Activated naive CD4-positive, alpha-beta T cell treated with anti-CD3 and anti-CD28 coated beads, Interleukin-2, amount 10 ng/mL, durations not matched to agents 7 days and 5 days (primary cell): ENCODE results near the gene SCGB1C1.
A peak's percentile ranks its signal among the peaks of the same experiment; 100 is the strongest.

Source experiments
- CTCF ChIA-PET: fragments of 350-600 bp; sonication (Branson Sonifier 250); formaldehyde crosslinking; loops from one replicate; lab custom pipeline; 2021; ENCODE audit warnings: antibody characterized with exemption; lab: Charles Lee
- DNase-seq: peaks from one replicate; pipeline ENCODE4 v3.0.0-alpha.2; 2020
- H3K27ac Mint-ChIP-seq: one replicate; pipeline ENCODE4 v1.8.0; 2021; ENCODE audit warnings: mild to moderate bottlenecking, moderate library complexity, mixed read lengths
- H3K27me3 Mint-ChIP-seq: one replicate; pipeline ENCODE4 v1.8.0; 2021; ENCODE audit warnings: mild to moderate bottlenecking, mixed read lengths
- H3K36me3 Mint-ChIP-seq: one replicate; pipeline ENCODE4 v1.8.0; 2021; ENCODE audit warnings: mixed read lengths
- H3K4me1 Mint-ChIP-seq: one replicate; pipeline ENCODE4 v1.8.0; 2021; ENCODE audit warnings: mixed read lengths
- H3K4me3 Mint-ChIP-seq: one replicate; pipeline ENCODE4 v1.8.0; 2021; ENCODE audit warnings: mild to moderate bottlenecking, moderate library complexity, mixed read lengths
- H3K9me3 Mint-ChIP-seq: one replicate; pipeline ENCODE4 v1.8.0; 2021; ENCODE audit warnings: mixed read lengths

The SCGB1C1 gene

GRCh38 chr11:200224-201003 is 7.5 kb downstream of the SCGB1C1 start:
- H3K4me1 Mint-ChIP-seq = peaks cover 43% of the 10 kb centered on the region
- H3K27me3 Mint-ChIP-seq = no peaks in the 10 kb centered on the region
- H3K36me3 Mint-ChIP-seq = peaks cover 24% of the 10 kb centered on the region
- CTCF ChIA-PET = interaction anchor here (1.3 kb wide), 1 partner anchor 50 kb away, joined by 3 read pairs; no protein-coding TSS in a partner anchor
- DNase-seq = no peak
- no peaks in the 10 kb centered on the region for H3K9me3 Mint-ChIP-seq
- peak overlapping the region; percentile 7 for H3K27ac Mint-ChIP-seq
- no peak overlapping the region for H3K4me3 Mint-ChIP-seq

DNA sequence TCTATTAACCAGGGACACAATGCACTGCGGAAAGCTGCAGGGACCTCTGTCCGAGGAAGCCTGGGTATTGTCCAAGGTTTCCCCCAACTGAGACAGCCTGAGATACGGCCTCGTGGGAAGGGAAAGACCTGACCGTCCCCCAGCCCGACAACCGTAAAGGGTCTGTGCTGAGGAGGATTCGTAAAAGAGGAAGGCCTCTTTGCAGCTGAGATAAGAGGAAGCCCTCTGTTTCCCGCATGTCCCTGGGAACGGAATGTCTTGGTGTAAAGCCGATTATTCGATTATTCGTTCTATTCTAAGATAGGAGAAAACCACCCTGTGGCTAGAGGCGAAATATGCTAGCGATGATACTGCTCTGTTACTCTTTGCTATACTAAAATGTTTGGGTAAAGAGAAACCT is 9.1 kb downstream of the SCGB1C1 start:
- peaks cover 51% of the 10 kb centered on the region for H3K4me1 Mint-ChIP-seq
- H3K9me3 Mint-ChIP-seq = no peaks in the 10 kb centered on the region
- peaks cover 27% of the 10 kb centered on the region for H3K36me3 Mint-ChIP-seq
- no peak for DNase-seq
- H3K27me3 Mint-ChIP-seq = no peaks in the 10 kb centered on the region
- H3K27ac Mint-ChIP-seq = peak overlapping the region; percentile 81
- peak overlapping the region; percentile 32 for H3K4me3 Mint-ChIP-seq
- CTCF ChIA-PET = no interaction called here

GRCh38 chr11:202490-202889 is 9.6 kb downstream of the SCGB1C1 start:
- peak overlapping the region; percentile 81 for H3K27ac Mint-ChIP-seq
- CTCF ChIA-PET = interaction anchor here (1.3 to 1.4 kb wide), 2 partner anchors 48 to 160 kb away, joined by 3 to 4 read pairs; no protein-coding TSS in a partner anchor
- peak overlapping the region; percentile 32 for H3K4me3 Mint-ChIP-seq
- H3K4me1 Mint-ChIP-seq = peaks cover 51% of the 10 kb centered on the region
- no peaks in the 10 kb centered on the region for H3K9me3 Mint-ChIP-seq
- DNase-seq = peak; percentile 21
- peaks cover 29% of the 10 kb centered on the region for H3K36me3 Mint-ChIP-seq
- peaks cover 4% of the 10 kb centered on the region for H3K27me3 Mint-ChIP-seq

GRCh38 chr11:203056-203944 is 10.4 kb downstream of the SCGB1C1 start:
- peaks cover 51% of the 10 kb centered on the region for H3K4me1 Mint-ChIP-seq
- CTCF ChIA-PET = interaction anchor here (1.3 to 1.4 kb wide), 2 partner anchors 47 to 159 kb away, joined by 3 to 4 read pairs; no protein-coding TSS in a partner anchor
- H3K4me3 Mint-ChIP-seq = no peak overlapping the region
- no peak for DNase-seq
- peak overlapping the region; percentile 64 for H3K27ac Mint-ChIP-seq
- no peaks in the 10 kb centered on the region for H3K9me3 Mint-ChIP-seq
- peaks cover 7% of the 10 kb centered on the region for H3K27me3 Mint-ChIP-seq
- peaks cover 29% of the 10 kb centered on the region for H3K36me3 Mint-ChIP-seq

DNA sequence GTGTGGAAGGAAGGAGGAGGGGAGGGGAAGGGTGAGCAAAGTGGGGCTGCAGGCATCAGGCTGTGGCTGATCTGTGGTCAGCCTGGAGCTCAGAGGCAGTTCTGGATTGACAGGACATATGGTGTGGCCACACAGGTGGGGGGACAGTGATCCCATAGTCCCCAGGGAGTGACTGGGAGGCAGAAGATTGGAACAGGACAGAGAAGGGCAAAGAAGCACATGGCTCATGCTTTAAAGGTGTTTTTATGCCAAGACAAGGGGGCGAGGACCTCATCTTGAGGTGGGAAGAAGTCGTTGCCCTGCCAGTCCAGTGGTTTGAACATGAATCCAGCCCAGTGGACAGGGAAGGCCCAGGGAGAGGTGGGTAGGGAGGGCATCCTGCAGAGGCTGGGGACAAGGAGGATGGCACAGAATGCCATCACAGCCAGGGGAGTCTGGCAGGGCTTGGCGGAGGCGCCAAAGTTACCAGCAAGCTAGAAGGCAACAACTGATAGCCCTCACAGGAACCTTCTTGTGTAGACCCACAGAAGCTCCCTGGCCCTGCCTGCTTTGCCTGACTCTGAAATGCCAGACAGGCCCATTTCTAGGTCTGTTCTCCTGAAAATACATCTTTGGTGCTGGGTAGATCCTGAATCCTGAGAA is 11.2 kb downstream of the SCGB1C1 start:
- peaks cover 52% of the 10 kb centered on the region for H3K4me1 Mint-ChIP-seq
- H3K9me3 Mint-ChIP-seq = no peaks in the 10 kb centered on the region
- peak overlapping the region; percentile 64 for H3K27ac Mint-ChIP-seq
- H3K36me3 Mint-ChIP-seq = peaks cover 29% of the 10 kb centered on the region
- peaks cover 7% of the 10 kb centered on the region for H3K27me3 Mint-ChIP-seq
- CTCF ChIA-PET = interaction anchor here (1.3 kb wide), 1 partner anchor 158 kb away, joined by 4 read pairs; no protein-coding TSS in a partner anchor
- no peak overlapping the region for H3K4me3 Mint-ChIP-seq
- DNase-seq = no peak

GRCh38 chr11:204587-205109 is 11.8 kb downstream of the SCGB1C1 start:
- no peak overlapping the region for H3K4me3 Mint-ChIP-seq
- CTCF ChIA-PET = no interaction called here
- H3K4me1 Mint-ChIP-seq = peaks cover 55% of the 10 kb centered on the region
- H3K9me3 Mint-ChIP-seq = no peaks in the 10 kb centered on the region
- peaks cover 29% of the 10 kb centered on the region for H3K36me3 Mint-ChIP-seq
- H3K27me3 Mint-ChIP-seq = peaks cover 7% of the 10 kb centered on the region
- DNase-seq = no peak
- H3K27ac Mint-ChIP-seq = peak overlapping the region; percentile 49

GRCh38 chr11:205221-206001 is 12.5 kb downstream of the SCGB1C1 start:
- CTCF ChIA-PET = no interaction called here
- peaks cover 33% of the 10 kb centered on the region for H3K36me3 Mint-ChIP-seq
- H3K27ac Mint-ChIP-seq = no peak overlapping the region

DNA sequence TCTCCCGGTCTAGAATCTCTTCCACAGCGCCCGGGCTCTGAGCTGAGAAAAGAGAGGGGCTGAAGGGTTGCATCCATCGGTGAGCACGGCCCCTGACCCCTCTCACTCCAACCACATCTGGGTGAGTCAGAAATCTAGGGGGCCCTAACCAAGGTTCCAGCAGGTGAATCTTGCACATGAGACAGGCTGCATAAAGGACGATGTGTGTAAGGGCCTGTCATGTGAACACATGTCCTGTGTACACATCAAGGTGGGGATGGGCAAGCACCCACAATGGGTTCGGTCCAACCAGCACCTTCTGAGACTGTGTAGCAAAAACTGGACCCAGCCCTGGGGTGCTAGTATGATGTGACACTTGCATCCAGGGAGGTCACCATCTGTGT is 13.1 kb downstream of the SCGB1C1 start:
- H3K9me3 Mint-ChIP-seq = no peaks in the 10 kb centered on the region
- no peak for DNase-seq
- H3K27ac Mint-ChIP-seq = peak overlapping the region; percentile 100

More at GRCh38 chr11:205221-206001, 12.5 kb downstream of the SCGB1C1 start:
- DNase-seq = no peak
- Mint-ChIP-seq H3K27me3 (peaks cover 7% of the 10 kb centered on the region), H3K4me3 (peak overlapping the region; percentile 96), H3K9me3 (no peaks in the 10 kb centered on the region), H3K4me1 (peaks cover 62% of the 10 kb centered on the region)

GRCh38 chr11:206526-207207 is 13.8 kb downstream of the SCGB1C1 start:
- DNase-seq = peak; percentile 50
- H3K9me3 Mint-ChIP-seq = no peaks in the 10 kb centered on the region
- H3K27ac Mint-ChIP-seq = peak overlapping the region; percentile 100
- CTCF ChIA-PET = interaction anchor here (0.8 to 1.8 kb wide), 4 partner anchors 28 to 103 kb away, joined by 3 to 8 read pairs (median 4); partner anchors contain the start of gene PSMD13
- peaks cover 61% of the 10 kb centered on the region for H3K4me1 Mint-ChIP-seq
- H3K36me3 Mint-ChIP-seq = peaks cover 35% of the 10 kb centered on the region
- H3K4me3 Mint-ChIP-seq = peak overlapping the region; percentile 96
- H3K27me3 Mint-ChIP-seq = peaks cover 7% of the 10 kb centered on the region

More for the DNA sequence above, 13.1 kb downstream of the SCGB1C1 start:
- CTCF ChIA-PET = interaction anchor here (1.8 kb wide), 1 partner anchor 44 kb away, joined by 8 read pairs; no protein-coding TSS in a partner anchor
- Mint-ChIP-seq H3K4me1 (peaks cover 64% of the 10 kb centered on the region), H3K36me3 (peaks cover 31% of the 10 kb centered on the region), H3K4me3 (peak overlapping the region; percentile 96), H3K27me3 (peaks cover 7% of the 10 kb centered on the region)

DNA sequence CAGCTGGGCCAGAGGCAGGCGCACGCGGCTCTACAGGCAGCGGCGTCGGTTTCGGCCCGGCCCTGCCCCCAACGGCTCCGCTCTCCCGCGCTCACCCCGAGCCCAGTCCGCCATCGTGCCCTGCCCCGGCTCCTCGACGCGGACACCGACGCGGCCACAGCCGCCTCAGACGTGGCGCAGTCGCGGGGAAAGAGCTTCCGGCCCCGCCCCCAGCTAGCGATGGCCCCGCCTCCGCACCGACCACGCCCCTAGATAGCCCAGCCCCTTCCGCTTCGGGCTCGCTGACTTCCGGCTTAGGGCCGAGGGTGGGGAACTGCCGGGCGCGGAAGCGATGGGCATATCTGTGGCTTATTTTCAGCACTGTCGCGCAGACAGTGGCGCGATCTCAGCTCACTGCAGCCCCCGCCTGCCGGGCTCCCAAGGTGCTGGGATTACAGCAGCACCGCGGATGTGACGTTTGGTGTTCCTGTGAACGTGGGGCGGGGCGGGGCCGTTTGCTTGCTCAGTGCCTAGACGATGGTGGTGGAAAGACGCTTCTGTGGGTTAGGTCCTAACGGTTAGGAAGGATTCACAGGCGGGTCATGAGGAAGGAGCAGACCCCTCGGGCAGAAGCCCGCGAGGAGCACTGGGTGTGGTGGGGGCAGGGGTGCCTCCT is 14.5 kb downstream of the SCGB1C1 start, which contains the start of the genes BET1L and RIC8A:
TSS of gene BET1L (minus strand) at position 192 of the 655 bp plus-strand sequence. CDS start at position 114, 78 bp downstream.
TSS of gene RIC8A (plus strand) at position 501 of the 655 bp plus-strand sequence. CDS start 1,147 bp downstream, outside the sequence.
- peak within 1 kb of the TSS; percentile 100 for H3K27ac Mint-ChIP-seq
- H3K4me3 Mint-ChIP-seq = peak within 1 kb of the TSS; percentile 96
- DNase-seq = peak; percentile 99
- CTCF ChIA-PET = interaction anchor here (0.8 to 1.9 kb wide), 6 partner anchors 9 to 105 kb away, joined by 3 to 8 read pairs (median 4); partner anchors contain the start of gene PSMD13
- H3K36me3 Mint-ChIP-seq = peaks cover 38% of the 10 kb centered on the region
- no peaks in the 10 kb centered on the region for H3K9me3 Mint-ChIP-seq
- peaks cover 54% of the 10 kb centered on the region for H3K4me1 Mint-ChIP-seq
- H3K27me3 Mint-ChIP-seq = peaks cover 7% of the 10 kb centered on the region

GRCh38 chr11:207863-208180 is 14.9 kb downstream of the SCGB1C1 start:
- CTCF ChIA-PET = interaction anchor here (0.8 to 1.9 kb wide), 6 partner anchors 9 to 105 kb away, joined by 3 to 8 read pairs (median 4); partner anchors contain the start of gene PSMD13
- no peaks in the 10 kb centered on the region for H3K9me3 Mint-ChIP-seq
- no peak for DNase-seq
- peaks cover 49% of the 10 kb centered on the region for H3K4me1 Mint-ChIP-seq
- H3K36me3 Mint-ChIP-seq = peaks cover 41% of the 10 kb centered on the region
- H3K27me3 Mint-ChIP-seq = peaks cover 7% of the 10 kb centered on the region
- peak overlapping the region; percentile 96 for H3K4me3 Mint-ChIP-seq
- H3K27ac Mint-ChIP-seq = peak overlapping the region; percentile 100
